ENCODE data around the gene PPT2. TPM values are rescaled to one million over a fixed set of nuclear protein-coding genes. Genes with fewer than 3 reads are reported as not detected.

PPT2 gene
- total RNA-seq (2014; rRNA removed; shearing (Covaris generic)): 120 and 150 TPM in 2 replicates

GRCh38 chr6:32153564-32154513 is at the start of gene PPT2:
Gene PPT2 (plus strand): TSS chr6:32154141. CDS start chr6:32154595, 454 bp downstream.
- Histone ChIP-seq H3K27ac (peak within 1 kb of the TSS; percentile 86), H3K4me3 (peak within 1 kb of the TSS; percentile 80), H3K27me3 (no peaks in the 10 kb centered on the region), H3K4me1 (peaks cover 5% of the 10 kb centered on the region), H3K9me3 (replicated peaks) (no peaks in the 10 kb centered on the region), H3K36me3 (peaks cover 24% of the 10 kb centered on the region)
- peak; percentile 90 to 91 for DNase-seq

- no peak overlapping the region for H3K4me3 ChIP-seq
- H3K27ac ChIP-seq: no peak overlapping the region
- no peak for DNase-seq
- no peaks in the 10 kb centered on the region for H3K9me3 ChIP-seq (replicated peaks)
- H3K27me3 ChIP-seq: no peaks in the 10 kb centered on the region
- peaks cover 11% of the 10 kb centered on the region for H3K4me1 ChIP-seq
- no peaks in the 10 kb centered on the region for H3K36me3 ChIP-seq
Measured at GRCh38 chr6:32105433-32105832, 48.5 kb upstream of the PPT2 start.

GRCh38 chr6:32107406-32107805 is 46.5 kb upstream of the PPT2 start:
- peaks cover 11% of the 10 kb centered on the region for H3K4me1 ChIP-seq

GRCh38 chr6:32108094-32108627 is 45.8 kb upstream of the PPT2 start:
- Histone ChIP-seq H3K36me3 (no peaks in the 10 kb centered on the region), H3K27ac (no peak overlapping the region), H3K4me1 (peaks cover 11% of the 10 kb centered on the region), H3K27me3 (no peaks in the 10 kb centered on the region), H3K4me3 (no peak overlapping the region), H3K9me3 (replicated peaks) (no peaks in the 10 kb centered on the region)
- DNase-seq: peak; percentile 51 to 56

More at GRCh38 chr6:32107406-32107805, 46.5 kb upstream of the PPT2 start:
- Histone ChIP-seq H3K27me3 (no peaks in the 10 kb centered on the region), H3K4me3 (no peak overlapping the region), H3K9me3 (replicated peaks) (no peaks in the 10 kb centered on the region), H3K27ac (no peak overlapping the region), H3K36me3 (no peaks in the 10 kb centered on the region)
- no peak for DNase-seq

- Histone ChIP-seq H3K9me3 (replicated peaks) (no peaks in the 10 kb centered on the region), H3K27me3 (no peaks in the 10 kb centered on the region), H3K4me3 (no peak overlapping the region), H3K36me3 (no peaks in the 10 kb centered on the region), H3K27ac (no peak overlapping the region), H3K4me1 (peaks cover 16% of the 10 kb centered on the region)
- DNase-seq: no peak
Measured at GRCh38 chr6:32108727-32109113, 45.2 kb upstream of the PPT2 start.

- H3K4me3 ChIP-seq: no peak within 1 kb of the TSS
- peaks cover 16% of the 10 kb centered on the region for H3K4me1 ChIP-seq
- H3K36me3 ChIP-seq: no peaks in the 10 kb centered on the region
- no peak within 1 kb of the TSS for H3K27ac ChIP-seq
- no peaks in the 10 kb centered on the region for H3K27me3 ChIP-seq
- DNase-seq: no peak
- no peaks in the 10 kb centered on the region for H3K9me3 ChIP-seq (replicated peaks)
Measured at GRCh38 chr6:32109114-32109764, 44.7 kb upstream of the PPT2 start, which contains the start of gene TNXB. Gene TNXB (minus strand): TSS chr6:32109338. CDS start chr6:32098198, 11,140 bp downstream.

- Histone ChIP-seq H3K9me3 (replicated peaks) (no peaks in the 10 kb centered on the region), H3K27ac (no peak overlapping the region), H3K4me3 (no peak overlapping the region), H3K27me3 (no peaks in the 10 kb centered on the region), H3K36me3 (no peaks in the 10 kb centered on the region), H3K4me1 (peaks cover 16% of the 10 kb centered on the region)
- no peak for DNase-seq
Measured at GRCh38 chr6:32109765-32110160, 44.2 kb upstream of the PPT2 start.

GRCh38 chr6:32110632-32111031 is 43.3 kb upstream of the PPT2 start:
- H3K27ac ChIP-seq: no peak overlapping the region
- H3K4me1 ChIP-seq: peaks cover 16% of the 10 kb centered on the region
- H3K9me3 ChIP-seq (replicated peaks): no peaks in the 10 kb centered on the region
- H3K4me3 ChIP-seq: no peak overlapping the region
- no peak for DNase-seq
- H3K27me3 ChIP-seq: no peaks in the 10 kb centered on the region
- no peaks in the 10 kb centered on the region for H3K36me3 ChIP-seq

GRCh38 chr6:32111424-32112066 is 42.4 kb upstream of the PPT2 start:
- DNase-seq: no peak
- Histone ChIP-seq H3K27ac (no peak overlapping the region), H3K4me1 (peaks cover 16% of the 10 kb centered on the region), H3K27me3 (no peaks in the 10 kb centered on the region), H3K4me3 (no peak overlapping the region), H3K36me3 (no peaks in the 10 kb centered on the region), H3K9me3 (replicated peaks) (no peaks in the 10 kb centered on the region)

- Histone ChIP-seq H3K36me3 (peaks cover 4% of the 10 kb centered on the region), H3K27ac (no peak overlapping the region), H3K9me3 (replicated peaks) (no peaks in the 10 kb centered on the region), H3K4me3 (no peak overlapping the region), H3K27me3 (no peaks in the 10 kb centered on the region), H3K4me1 (peaks cover 14% of the 10 kb centered on the region)
- DNase-seq: no peak
Measured at GRCh38 chr6:32112431-32112980, 41.4 kb upstream of the PPT2 start.

- no peak overlapping the region for H3K4me3 ChIP-seq
- no peaks in the 10 kb centered on the region for H3K27me3 ChIP-seq
- DNase-seq: peak; percentile 47 to 49
- H3K27ac ChIP-seq: no peak overlapping the region
- H3K4me1 ChIP-seq: peaks cover 5% of the 10 kb centered on the region; the same call in 1 of the 2 replicates
- peaks cover 14% of the 10 kb centered on the region for H3K36me3 ChIP-seq
- H3K9me3 ChIP-seq (replicated peaks): no peaks in the 10 kb centered on the region
Measured at GRCh38 chr6:32113386-32114352, 40.3 kb upstream of the PPT2 start.

GRCh38 chr6:32114796-32115195 is 39.1 kb upstream of the PPT2 start:
- Histone ChIP-seq H3K9me3 (replicated peaks) (no peaks in the 10 kb centered on the region), H3K4me1 (peaks cover 4% of the 10 kb centered on the region; the same call in 1 of the 2 replicates), H3K36me3 (peaks cover 14% of the 10 kb centered on the region), H3K4me3 (no peak overlapping the region), H3K27ac (no peak overlapping the region), H3K27me3 (no peaks in the 10 kb centered on the region)
- no peak for DNase-seq

GRCh38 chr6:32115623-32116022 is 38.3 kb upstream of the PPT2 start:
- H3K4me1 ChIP-seq: peaks cover 4% of the 10 kb centered on the region; the same call in 1 of the 2 replicates

More at GRCh38 chr6:32115623-32116022, 38.3 kb upstream of the PPT2 start:
- Histone ChIP-seq H3K27ac (no peak overlapping the region), H3K4me3 (no peak overlapping the region), H3K27me3 (no peaks in the 10 kb centered on the region), H3K9me3 (replicated peaks) (no peaks in the 10 kb centered on the region), H3K36me3 (peaks cover 16% of the 10 kb centered on the region)
- DNase-seq: no peak

All from SJCRH30 (cell line).